Mammary epithelial cell (primary cell): ENCODE data around the gene AGPAT3.

Experiments used
- EZH2 ChIP-seq: IDR thresholded peaks from 2 replicates; pipeline ENCODE4 v1.6.1; 2012; ENCODE audit warnings: low read length, inconsistent platforms, borderline replicate concordance
- TF ChIP-seq, protein P1 (sequence below), 2 donors: IDR thresholded peaks in 1 of 2; conservative IDR thresholded peaks in 1 of 2; 2 replicates each; pipeline ENCODE4 v1.5.1; 2011 to 2012; ENCODE audit warnings: inconsistent platforms in 2 of 2, low read length in 2 of 2, mild to moderate bottlenecking in 2 of 2, control low read depth in 1 of 2, low read depth in 1 of 2; ENCODE audit not compliant: insufficient read depth in 1 of 2; ENCODE audit errors: extremely low read depth in 1 of 2

DNA sequence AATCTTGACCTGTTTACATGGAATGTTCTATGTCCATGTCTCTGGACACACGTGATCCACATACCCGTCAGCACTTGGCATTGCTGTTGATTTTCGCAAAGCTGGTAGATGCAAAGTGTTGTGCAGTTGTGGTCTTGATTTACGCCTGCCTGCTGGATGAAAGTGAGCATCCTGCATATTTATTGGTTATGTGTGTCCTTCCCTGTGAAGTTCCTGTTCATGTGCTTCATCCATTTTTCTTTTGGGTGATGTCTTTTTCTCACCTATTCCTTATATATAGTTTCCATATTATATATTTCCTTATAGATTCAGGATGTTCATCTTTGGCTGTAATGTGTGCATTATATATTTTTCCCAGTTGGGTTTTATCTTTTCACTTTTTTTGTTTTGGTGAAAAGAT is 6.5 kb downstream of the AGPAT3 start:
- TF ChIP-seq, protein P1, sequence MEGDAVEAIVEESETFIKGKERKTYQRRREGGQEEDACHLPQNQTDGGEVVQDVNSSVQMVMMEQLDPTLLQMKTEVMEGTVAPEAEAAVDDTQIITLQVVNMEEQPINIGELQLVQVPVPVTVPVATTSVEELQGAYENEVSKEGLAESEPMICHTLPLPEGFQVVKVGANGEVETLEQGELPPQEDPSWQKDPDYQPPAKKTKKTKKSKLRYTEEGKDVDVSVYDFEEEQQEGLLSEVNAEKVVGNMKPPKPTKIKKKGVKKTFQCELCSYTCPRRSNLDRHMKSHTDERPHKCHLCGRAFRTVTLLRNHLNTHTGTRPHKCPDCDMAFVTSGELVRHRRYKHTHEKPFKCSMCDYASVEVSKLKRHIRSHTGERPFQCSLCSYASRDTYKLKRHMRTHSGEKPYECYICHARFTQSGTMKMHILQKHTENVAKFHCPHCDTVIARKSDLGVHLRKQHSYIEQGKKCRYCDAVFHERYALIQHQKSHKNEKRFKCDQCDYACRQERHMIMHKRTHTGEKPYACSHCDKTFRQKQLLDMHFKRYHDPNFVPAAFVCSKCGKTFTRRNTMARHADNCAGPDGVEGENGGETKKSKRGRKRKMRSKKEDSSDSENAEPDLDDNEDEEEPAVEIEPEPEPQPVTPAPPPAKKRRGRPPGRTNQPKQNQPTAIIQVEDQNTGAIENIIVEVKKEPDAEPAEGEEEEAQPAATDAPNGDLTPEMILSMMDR (conservative IDR thresholded peaks at IDR 0.05 in 1 of 2, IDR thresholded peaks at IDR 0.05 in 1 of 2; ENCODE audit: extremely low read depth in 1 of 2, insufficient read depth in 1 of 2, low read depth in 1 of 2, low read length in 2 of 2), result no peak
- TF ChIP-seq EZH2, result no peak
